ENCODE results near the gene LPP.

The LPP gene

GRCh38 chr3:188782613-188783124, 628.7 kb downstream of the LPP start:
- no peak for DNase-seq

DNA sequence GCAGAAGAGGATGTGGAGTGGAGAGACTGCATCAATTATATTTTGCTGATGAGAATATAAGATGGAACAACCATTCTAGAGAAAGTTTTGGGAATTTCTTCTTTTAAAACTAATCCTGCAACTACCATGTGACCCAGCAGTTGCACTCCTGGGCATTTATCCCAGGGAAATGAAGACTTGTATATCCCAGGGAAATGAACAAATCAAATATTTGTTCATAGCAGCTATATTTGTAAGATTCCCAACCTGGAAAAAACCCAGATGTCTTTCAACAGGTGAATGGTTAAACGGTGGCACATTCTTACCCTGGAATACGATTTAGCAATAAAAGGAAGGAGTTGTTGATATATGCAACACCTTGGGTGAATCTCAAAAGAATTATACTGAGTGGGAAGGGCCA, 632.5 kb downstream of the LPP start:
- DNase-seq, result no peak

GRCh38 chr3:188788621-188789081, 634.7 kb downstream of the LPP start:
- no peak for DNase-seq

DNA sequence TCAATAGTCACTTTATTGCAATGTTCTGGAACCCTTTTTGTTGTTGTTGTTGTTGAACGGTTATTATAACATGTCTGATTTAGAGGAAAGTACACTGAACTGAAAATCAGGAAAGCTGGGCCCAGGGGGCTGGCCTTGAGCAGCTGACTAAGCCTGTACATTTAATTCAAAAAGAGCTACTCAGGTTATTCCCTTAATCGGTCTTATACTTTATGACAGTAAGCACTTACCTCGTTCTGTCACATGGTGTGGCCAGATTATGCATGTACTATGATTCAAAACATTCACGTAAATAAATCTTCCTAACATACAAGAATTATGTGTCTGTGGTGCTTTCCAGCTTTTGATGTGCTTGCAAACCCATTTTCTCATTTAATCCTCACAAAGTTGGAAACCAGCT, 635.3 kb downstream of the LPP start:
- no peak for DNase-seq

DNA sequence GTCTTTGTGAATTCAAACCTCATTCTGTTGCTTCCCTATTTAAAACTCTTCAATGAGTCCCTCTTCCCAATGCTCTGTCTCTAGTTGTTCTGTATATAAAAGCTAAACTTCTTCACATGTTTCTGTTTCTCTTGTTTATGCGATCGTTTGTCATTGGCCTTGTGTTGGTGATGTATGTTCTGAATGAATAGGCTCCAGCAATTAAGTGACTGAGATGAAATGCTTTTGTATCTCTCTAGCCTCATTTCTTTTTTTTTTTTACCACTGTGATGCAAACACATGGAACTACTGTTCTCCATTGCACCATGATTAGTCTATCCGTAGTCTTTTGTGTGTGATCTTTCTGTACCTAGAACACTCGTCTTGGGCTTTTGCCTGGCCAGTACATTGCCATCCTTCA, 637.4 kb downstream of the LPP start:
- DNase-seq, result no peak

DNA sequence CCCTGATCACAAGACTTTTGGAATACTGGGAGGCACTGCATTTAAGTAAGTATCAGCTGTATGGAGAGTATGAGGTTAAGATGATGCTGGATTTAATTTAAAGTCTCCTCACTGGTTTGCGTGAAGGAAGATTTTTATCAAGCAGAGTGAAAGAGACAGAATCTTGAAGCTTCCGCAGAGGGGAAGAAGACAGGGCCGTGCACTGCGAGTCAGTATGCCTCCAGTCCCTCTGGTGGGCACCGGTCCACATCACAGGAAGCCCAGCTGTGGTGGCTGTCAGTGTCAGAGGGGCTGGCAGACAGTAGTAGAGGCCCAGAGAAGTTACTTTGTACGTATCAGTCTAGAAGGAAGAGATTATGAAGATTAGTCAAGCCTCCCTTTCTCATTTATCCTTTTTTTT, 638.8 kb downstream of the LPP start:
- DNase-seq, result no peak

DNA sequence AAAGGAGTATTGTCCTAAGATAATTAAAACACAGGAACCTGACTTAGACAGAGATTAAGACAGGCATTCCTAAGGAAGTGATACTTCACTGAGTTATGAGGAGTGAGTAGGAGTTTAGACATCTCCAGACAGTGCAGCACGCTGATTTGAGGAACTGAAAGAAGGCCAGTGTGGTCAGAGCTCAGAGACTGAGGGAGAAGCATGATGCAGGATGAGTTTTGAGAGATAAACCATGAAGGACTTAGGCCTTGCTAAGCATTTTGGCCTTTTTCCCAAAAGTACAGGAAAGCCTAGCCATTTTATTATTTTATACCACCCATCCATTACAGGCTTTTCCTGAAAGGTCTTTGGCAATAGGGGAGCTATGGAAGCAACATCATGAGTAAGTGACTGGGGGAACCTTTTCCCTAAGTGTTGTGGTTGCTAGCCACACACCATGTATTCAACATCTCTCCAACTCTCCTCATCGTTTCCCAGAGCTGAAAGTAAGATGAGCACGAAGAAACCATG, 642.2 kb downstream of the LPP start:
- no peak for DNase-seq

GRCh38 chr3:188797045-188797444, 643.1 kb downstream of the LPP start:
- no peak for DNase-seq

- DNase-seq, result no peak
Observed at GRCh38 chr3:188798556-188799145, 644.7 kb downstream of the LPP start.

DNA sequence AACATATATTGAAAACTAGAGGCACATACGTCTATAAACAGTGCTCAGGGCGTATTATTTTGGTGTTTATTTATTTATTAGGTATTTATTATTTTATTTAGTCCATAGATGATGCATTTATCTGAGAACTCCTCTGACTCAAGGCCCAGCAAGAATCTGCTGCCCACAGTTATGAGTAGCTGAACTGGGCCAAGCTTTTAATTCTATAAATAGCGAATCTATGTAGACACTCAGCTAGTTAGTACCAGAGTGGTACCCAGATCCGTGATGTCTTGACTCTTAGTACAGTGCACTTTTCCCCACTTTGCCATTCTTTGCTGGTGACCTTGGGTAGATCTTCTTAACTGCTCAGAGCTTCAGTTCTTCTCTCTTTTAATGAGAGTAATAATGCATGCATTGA, 647.4 kb downstream of the LPP start:
- no peak for DNase-seq

- no peak for DNase-seq
Observed at GRCh38 chr3:188802645-188803044, 648.7 kb downstream of the LPP start.

DNA sequence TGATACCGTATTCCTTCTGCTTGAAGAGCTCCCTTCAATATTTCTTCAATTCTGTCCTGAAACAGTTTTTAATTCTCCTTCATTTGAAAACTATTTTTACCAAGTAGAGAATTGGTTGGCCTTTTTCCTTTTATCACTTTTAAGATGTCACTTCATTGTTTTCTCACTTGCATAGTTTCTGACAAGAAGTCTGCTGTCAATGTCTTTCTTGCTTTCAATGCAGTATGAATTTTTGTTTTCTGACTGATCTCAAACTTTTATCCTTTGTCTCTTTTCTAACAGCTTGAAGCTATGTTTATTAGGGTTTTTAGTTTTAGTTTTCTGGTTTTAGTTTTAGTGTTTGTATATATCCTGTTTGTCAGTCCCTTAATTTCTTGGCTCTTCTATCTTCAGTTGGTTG, 653.0 kb downstream of the LPP start:
- DNase-seq, result no peak

GRCh38 chr3:188812198-188812597, 658.2 kb downstream of the LPP start:
- no peak for DNase-seq

DNA sequence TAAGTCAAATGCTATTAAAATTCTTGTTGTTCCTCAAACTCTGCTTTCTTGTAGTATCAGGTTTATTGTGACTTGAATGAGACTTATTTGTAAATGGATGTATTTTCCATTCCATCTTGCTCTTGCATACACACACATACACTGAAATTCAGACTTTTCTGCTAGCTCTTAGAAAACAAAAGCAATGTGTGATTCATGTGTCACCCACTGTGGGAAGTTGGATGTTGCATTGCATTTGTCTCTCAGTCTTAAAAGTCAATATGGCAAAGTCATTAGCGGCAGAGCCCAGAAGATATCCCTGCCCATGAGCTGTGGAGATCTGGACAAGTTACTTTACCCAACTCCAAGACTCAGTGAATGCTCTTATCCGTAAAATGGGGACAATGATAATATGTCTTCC, 660.6 kb downstream of the LPP start:
- no peak for DNase-seq

GRCh38 chr3:188817103-188817934, 663.4 kb downstream of the LPP start:
- DNase-seq, result no peak

GRCh38 chr3:188817935-188818269, 663.9 kb downstream of the LPP start:
- no peak for DNase-seq

DNA sequence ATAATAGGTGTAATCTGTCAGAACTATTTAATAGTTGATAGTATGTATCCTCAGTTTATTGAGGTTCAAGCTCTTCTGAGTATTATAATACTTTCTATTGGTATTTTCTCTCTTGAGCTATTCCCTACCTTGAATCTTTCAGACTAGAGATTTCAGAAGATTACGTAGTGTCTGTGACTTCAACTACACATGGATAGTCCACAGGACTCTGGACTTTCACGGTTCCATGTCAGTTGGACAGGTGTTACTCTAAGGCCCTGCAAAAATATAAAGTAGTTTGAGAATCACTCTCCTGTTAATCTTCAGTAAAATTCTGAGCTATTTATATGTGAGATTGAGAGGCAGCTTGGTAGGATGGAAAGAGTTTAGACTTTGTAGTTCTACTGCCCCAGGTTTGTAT, 664.3 kb downstream of the LPP start:
- no peak for DNase-seq

GRCh38 chr3:188819939-188820338, 666.0 kb downstream of the LPP start:
- DNase-seq, result no peak

GRCh38 chr3:188822004-188822403, 668.0 kb downstream of the LPP start:
- no peak for DNase-seq

DNA sequence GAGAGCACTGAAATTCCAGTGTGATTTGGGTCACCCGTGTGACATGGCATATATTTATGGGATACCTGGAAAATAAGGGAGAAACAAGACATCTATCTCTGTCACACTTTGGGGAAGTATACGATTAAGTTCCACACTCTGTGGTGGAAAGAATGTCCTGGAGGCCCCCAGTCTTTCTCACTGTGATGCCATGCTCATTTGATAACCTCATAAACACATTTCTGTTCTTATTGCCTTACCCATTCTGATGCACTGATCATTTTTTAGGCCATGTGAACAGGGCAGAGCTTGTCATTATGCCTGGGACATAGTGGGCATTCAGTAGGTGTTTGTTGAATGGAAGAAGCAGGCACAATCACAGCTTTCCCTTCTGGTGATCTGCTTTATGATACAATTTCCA, 668.5 kb downstream of the LPP start:
- DNase-seq, result no peak

- DNase-seq, result no peak
Observed at GRCh38 chr3:188824566-188824965, 670.6 kb downstream of the LPP start.

DNA sequence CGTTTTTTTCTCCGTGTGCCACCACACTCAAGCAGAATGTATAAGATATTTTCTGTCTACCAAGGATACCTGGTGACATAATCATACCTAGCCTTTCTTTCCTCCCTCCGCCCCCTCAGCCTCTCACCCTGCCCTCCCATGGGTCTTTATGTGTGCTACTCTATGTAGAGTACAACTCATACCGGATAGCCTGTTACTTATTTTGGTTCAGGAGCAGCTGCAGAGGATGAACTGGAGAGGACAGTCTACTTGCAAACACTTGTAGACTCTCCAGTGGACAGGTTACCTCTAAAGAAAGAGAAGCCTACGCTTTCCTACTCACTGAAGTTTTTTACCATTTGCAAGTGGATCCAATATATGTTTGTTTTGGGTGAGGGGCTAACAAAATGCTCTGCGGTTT, 671.9 kb downstream of the LPP start:
- DNase-seq, result no peak

GRCh38 chr3:188826574-188826973, 672.6 kb downstream of the LPP start:
- no peak for DNase-seq

GRCh38 chr3:188827103-188827502, 673.1 kb downstream of the LPP start:
- DNase-seq, result no peak

Data from NCI-H1092 (cell line).